BE2C (cell line): ENCODE results near the gene FOXN3.

ENCODE experiments used
- DNase-seq: peaks from one replicate; pipeline ENCODE4 v3.0.0-alpha.2; 2020
- H3K27me3 ChIP-seq: fragments of 250-450 bp; sonication (Bioruptor Pico); 2 replicates; pipeline ENCODE4 v1.5.1; 2020; ENCODE audit warnings: mild to moderate bottlenecking
- H3K36me3 ChIP-seq: fragments of 250-450 bp; sonication (Bioruptor Pico); 2 replicates; pipeline ENCODE4 v1.5.1; 2020; ENCODE audit warnings: mild to moderate bottlenecking
- H3K4me1 ChIP-seq: fragments of 250-450 bp; sonication (Bioruptor Pico); 2 replicates; pipeline ENCODE4 v1.5.1; 2020
- H3K4me3 ChIP-seq: 2 replicates; pipeline ENCODE4 v1.5.1; 2011; ENCODE audit warnings: low read depth, low read length
- H3K9me3 ChIP-seq: fragments of 250-450 bp; sonication (Bioruptor Pico); 2 replicates; pipeline ENCODE4 v1.5.1; 2020
- TF ChIP-seq, protein P1 (sequence below): IDR thresholded peaks from 2 replicates; pipeline ENCODE4 v1.5.1; 2012; ENCODE audit warnings: mild to moderate bottlenecking, low read depth, low read length

The FOXN3 gene

DNA sequence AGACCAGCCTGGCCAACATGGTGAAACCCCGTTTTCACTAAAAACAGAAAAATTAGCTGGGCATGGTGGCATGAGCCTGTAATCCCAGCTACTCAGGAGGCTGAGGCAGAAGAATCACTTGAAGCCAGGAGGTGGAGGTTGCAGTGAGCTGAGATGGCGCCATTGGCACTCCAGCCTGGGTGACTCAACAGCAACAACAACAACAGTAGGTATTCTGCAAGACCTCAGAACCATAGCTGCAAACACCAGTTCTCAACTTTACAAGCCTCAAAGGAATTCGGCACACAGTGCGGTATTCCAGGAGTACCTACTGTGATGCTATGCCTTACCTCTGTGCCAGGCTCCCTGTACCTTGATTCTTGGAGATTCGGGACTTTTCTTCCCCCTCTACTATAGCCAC lies 15.8 kb downstream of the FOXN3 start:
- peaks cover 14% of the 10 kb centered on the region for H3K36me3 ChIP-seq
- DNase-seq: no peak
- TF ChIP-seq, protein P1, sequence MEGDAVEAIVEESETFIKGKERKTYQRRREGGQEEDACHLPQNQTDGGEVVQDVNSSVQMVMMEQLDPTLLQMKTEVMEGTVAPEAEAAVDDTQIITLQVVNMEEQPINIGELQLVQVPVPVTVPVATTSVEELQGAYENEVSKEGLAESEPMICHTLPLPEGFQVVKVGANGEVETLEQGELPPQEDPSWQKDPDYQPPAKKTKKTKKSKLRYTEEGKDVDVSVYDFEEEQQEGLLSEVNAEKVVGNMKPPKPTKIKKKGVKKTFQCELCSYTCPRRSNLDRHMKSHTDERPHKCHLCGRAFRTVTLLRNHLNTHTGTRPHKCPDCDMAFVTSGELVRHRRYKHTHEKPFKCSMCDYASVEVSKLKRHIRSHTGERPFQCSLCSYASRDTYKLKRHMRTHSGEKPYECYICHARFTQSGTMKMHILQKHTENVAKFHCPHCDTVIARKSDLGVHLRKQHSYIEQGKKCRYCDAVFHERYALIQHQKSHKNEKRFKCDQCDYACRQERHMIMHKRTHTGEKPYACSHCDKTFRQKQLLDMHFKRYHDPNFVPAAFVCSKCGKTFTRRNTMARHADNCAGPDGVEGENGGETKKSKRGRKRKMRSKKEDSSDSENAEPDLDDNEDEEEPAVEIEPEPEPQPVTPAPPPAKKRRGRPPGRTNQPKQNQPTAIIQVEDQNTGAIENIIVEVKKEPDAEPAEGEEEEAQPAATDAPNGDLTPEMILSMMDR: no peak
- no peaks in the 10 kb centered on the region for H3K27me3 ChIP-seq
- no peak overlapping the region for H3K4me3 ChIP-seq
- peaks cover 18% of the 10 kb centered on the region for H3K4me1 ChIP-seq
- H3K9me3 ChIP-seq: no peaks in the 10 kb centered on the region

DNA sequence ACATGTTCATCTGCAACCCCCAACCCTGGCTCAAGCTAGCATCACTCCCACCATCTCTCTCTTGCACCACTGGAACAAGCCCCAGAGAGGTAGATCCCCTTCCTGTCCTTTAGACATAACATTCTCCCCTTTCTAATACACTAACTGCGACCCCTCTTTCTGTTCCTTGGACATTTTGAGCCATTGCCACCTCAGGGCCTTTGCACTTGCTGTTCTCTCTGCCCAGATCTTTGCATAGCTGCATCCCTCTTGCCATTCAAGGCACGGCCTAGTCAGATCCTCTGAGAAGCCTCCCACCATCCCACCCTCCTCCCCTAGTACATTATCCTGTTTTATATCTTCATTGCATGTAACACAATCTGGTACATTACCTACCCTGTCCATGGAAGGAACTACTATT lies 16.5 kb downstream of the FOXN3 start:
- Histone ChIP-seq H3K9me3 (no peaks in the 10 kb centered on the region), H3K36me3 (peaks cover 9% of the 10 kb centered on the region), H3K4me1 (peaks cover 18% of the 10 kb centered on the region), H3K4me3 (no peak overlapping the region), H3K27me3 (no peaks in the 10 kb centered on the region)
- no peak for DNase-seq
- TF ChIP-seq, protein P1: no peak

DNA sequence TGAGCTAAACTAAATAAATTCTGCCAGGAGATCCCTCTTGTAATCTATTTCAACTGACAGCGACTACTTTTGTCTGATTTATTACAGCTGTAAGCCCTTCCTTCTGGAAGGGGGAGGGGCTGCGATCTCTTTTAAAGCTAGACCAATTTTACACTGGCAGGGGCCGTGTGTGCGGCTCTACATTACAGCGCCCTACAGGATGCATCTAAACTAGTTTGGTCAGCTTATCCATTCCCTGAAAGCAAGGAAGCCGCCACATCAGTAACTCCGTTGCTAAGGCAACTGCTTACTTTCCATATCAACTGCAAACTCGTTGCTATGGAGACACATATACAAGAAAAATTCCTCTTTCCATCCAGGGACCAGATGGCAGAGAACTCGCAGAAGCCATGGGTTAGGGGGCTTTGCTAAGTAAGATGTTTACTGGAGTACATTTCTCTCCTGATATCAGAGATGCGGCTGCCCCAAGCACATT lies 17.4 kb downstream of the FOXN3 start:
- 0 out of 2 replicates have a peak overlapping the region, but pooled peaks have one; percentile 5 for H3K4me3 ChIP-seq
- H3K36me3 ChIP-seq: 0 out of 2 replicates have a peak, but pooled peaks cover 3% of the 10 kb centered on the region
- peaks cover 18% of the 10 kb centered on the region for H3K4me1 ChIP-seq
- DNase-seq: peak; percentile 55
- no peaks in the 10 kb centered on the region for H3K27me3 ChIP-seq
- no peaks in the 10 kb centered on the region for H3K9me3 ChIP-seq
- TF ChIP-seq, protein P1: no peak

DNA sequence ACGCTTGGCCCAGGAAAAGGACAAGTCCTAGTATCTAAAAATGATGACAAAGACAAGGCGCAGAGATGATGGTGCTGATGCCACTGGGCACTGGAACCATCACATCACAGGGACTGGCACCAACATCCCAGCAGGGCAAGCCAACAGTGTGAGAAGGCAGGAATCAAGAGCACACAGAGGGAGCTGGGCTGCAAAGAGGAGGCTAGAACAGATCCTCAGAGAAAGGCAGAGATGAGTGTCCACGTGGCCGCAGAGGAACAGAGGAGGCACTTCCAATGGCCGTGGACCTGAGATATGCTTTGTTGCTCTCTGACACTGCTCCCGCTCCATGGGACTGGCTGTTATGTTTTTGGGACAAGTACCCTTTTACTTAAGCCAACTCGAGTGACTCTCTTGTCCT lies 17.9 kb downstream of the FOXN3 start:
- H3K9me3 ChIP-seq: no peaks in the 10 kb centered on the region
- H3K36me3 ChIP-seq: 0 out of 2 replicates have a peak, but pooled peaks cover 3% of the 10 kb centered on the region
- no peak overlapping the region for H3K4me3 ChIP-seq
- TF ChIP-seq, protein P1: no peak
- no peaks in the 10 kb centered on the region for H3K27me3 ChIP-seq
- peaks cover 18% of the 10 kb centered on the region for H3K4me1 ChIP-seq
- no peak for DNase-seq

DNA sequence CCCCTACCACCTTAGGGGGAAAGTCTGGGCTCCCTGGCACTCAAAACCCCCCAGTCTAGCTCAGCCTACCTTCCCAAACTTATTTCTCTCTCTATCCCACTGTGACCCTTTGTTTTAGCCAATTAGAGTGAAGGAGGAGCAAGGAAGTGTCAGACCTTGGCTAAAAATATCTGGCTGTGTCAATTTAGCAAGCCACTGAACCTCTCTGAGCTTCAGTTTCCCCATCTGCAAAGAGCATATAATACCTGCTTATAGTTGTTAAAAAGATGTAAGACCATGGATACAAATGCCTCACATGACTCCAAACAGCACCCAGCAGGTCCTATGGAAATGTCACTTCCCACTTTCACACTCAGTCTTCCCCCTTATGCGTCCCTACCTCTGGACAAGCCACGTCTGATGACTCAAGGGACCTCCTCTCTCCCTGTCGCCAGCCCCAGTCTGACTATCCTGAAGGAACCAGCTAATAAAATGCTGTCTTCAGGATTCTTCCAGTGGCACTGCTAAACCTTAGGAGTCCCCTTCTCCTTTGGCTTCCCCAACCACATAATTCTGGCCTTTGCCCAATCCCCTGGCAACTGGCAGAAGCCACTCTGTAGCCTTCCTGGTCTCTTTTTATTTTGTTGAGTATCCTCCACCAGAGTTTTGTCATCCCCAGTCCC lies 19.3 kb downstream of the FOXN3 start:
- peaks cover 18% of the 10 kb centered on the region for H3K4me1 ChIP-seq
- no peaks in the 10 kb centered on the region for H3K9me3 ChIP-seq
- no peaks in the 10 kb centered on the region for H3K27me3 ChIP-seq
- DNase-seq: no peak
- no peaks in the 10 kb centered on the region for H3K36me3 ChIP-seq
- H3K4me3 ChIP-seq: no peak overlapping the region
- TF ChIP-seq, protein P1: no peak

DNA sequence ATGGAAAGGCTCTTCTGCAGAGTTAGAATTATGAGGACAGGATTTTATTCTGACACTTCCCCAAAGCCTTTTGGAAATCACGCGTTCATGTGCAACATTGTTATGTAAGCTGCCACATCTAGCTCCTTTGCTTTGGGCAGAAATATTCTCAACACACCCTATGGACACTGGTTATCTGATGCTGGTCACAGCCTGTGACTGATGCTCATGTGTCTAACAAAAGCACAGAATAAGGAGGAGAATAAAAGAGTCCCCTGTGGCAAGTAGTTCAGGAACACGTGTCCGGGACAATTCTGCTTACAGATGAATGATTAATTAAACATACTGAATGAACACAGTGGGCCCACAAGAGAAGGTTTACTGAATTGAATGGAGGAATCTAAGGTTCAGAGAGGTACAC lies 22.1 kb downstream of the FOXN3 start:
- Histone ChIP-seq H3K36me3 (no peaks in the 10 kb centered on the region), H3K4me3 (no peak overlapping the region), H3K9me3 (no peaks in the 10 kb centered on the region), H3K4me1 (peaks cover 6% of the 10 kb centered on the region), H3K27me3 (no peaks in the 10 kb centered on the region)
- no peak for DNase-seq
- TF ChIP-seq, protein P1: no peak
